ENCODE measurements around the gene PDE4B.
"Not testable (repeated sequence)": the region's sequence is repeated elsewhere in the genome, so short reads cannot be mapped to it uniquely, and the experiment has no call there.

PDE4B gene

DNA sequence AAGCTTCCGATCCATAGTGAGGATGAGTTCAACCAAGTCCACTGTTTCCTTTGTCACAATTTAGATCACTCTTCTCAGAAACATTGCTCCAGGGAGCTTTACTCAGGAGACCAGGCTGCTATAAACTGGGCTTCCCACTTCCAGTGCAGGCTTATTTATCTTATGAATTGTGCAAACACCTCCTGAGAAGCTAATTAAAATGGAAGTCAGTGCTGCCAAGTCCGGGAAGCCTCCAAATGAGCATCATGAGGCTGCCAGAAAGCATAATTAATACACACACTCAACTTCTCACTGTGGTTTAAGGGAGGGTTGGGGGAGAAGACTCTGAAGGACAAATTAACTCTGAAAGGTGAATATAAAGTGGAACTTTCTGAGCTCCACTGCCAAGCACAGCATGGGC lies 596.2 kb downstream of the PDE4B start:
- DNase-seq (ENCODE audit: low spot score) = no peak

DNA sequence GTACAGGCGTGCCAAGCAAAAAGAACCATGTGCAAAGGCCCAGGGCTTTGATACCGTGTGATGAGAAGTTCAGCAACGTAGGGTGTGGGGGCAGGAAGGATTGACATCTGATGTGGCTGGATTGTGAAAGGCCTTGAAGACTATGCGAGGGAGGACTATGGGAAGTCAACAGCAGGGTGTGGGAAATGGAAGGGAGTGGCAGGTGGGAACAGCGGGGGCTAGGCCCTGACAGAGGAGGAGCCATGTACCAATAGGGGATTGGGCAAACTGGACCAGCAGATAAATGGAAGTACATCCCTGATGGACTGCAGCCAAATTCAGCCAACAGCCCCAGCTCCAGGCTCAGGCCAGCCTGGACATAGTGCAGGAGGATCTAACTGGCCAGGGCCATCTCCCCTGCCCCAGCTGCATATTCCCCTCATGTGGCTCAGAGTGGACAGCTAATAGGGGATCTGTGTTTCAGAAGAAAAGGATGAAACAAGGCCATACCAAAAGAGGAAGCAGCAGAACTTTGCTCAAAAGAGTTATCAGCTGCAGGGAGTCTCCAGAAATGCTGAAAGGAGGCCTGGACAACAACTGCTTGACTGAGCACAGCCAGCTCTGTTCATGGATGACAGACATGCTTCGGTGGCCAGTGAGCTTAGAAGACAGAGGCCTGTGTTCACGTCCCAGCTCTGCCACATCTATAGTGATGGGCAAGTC lies 601.0 kb downstream of the PDE4B start:
- DNase-seq (ENCODE audit: low spot score) = no peak

DNA sequence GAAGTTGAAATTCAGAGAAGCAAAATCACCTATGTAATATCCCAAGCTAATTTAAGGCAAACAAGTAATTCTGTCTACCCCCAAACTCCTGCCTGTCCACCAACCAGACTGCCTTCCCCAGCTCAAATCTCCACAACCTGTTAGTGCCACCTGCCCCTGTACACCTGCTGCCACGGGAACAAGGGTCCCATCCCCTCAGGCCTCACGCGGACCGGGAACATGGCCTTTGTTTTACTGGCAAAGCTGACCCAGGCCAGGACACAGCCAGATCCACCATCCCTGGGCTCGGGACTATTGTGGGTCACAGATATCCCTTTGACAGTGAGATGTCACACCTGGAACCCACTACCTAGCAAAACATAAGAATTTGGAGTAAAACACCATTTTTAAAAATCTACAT lies 601.9 kb downstream of the PDE4B start:
- DNase-seq (ENCODE audit: low spot score) = no peak

GRCh38 chr1:66395202-66396061 lies 602.7 kb downstream of the PDE4B start:
- no peak for DNase-seq (ENCODE audit: low spot score)

DNA sequence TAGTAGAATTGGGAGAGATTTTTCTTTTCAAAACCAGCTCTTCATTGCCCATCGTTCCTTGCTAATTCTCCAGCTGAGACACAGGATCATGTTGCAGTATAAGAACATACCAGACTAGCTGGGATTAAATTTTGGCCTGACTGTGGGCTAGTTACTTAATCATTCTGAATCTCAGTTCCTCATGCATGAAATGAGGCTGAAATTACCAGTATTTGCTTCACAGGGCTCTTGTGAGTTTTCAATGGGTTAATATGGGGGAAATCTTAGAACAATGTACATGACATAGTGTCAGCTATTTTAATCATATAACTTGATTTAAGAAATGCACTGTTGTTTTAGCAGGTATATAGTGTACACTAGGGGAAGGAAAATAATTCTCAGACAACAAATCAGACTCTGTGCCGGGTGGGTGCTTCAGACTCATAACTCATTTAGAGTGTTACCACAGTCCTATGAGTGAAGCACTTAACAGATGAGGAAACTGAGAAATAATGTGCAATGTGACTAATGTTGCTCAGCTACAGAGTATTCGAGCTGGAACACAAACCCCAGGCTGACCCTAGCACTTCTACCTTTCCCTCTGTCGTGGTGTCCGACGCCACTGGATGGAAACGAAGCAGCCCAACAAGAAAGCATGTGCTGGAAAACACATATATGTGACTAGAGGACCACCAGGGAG lies 603.7 kb downstream of the PDE4B start:
- DNase-seq (ENCODE audit: low spot score) = no peak

- DNase-seq (ENCODE audit: low spot score) = no peak
Observed at GRCh38 chr1:66397192-66397591, 604.5 kb downstream of the PDE4B start.

- DNase-seq (ENCODE audit: low spot score) = no peak
Observed at GRCh38 chr1:66399888-66400529, 607.3 kb downstream of the PDE4B start.

DNA sequence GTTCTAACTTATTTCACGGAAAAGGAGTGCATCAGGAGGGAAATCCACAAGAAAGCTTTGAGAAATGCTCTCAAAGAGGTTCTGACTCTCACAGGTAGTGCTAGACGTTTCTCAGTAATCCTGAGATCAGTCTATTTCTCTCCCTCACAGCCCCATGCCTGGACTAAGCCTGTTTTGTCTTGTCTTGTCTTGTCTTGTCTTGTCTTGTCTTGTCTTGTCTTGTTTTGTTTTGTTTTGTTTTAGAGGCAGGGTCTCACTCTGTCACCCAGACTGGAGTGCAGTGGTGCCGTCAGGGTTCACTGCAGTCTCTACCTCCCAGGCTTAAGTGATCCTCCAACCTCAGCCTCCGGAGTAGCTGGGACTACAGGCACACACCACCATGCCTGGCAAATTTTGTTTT lies 608.0 kb downstream of the PDE4B start:
- no peak for DNase-seq (ENCODE audit: low spot score)

DNA sequence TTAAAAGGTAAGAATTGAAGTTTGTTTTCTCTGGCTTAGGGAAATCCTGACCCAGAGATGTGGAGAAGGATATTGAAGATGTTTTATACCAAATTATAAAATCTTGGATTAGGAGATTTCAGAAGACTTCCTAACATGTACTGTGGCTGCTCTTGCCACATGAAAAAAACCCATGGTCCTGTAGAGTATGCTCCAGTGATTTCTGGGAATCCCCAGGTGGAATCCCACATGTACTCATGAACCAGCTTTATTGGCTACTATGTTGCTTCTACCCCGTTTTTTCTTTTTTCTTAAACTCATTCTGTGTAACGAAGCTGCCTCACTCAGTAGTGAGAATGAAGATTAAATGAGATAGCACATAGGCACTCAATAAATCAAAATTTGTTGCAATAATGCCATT lies 608.5 kb downstream of the PDE4B start:
- no peak for DNase-seq (ENCODE audit: low spot score)

DNA sequence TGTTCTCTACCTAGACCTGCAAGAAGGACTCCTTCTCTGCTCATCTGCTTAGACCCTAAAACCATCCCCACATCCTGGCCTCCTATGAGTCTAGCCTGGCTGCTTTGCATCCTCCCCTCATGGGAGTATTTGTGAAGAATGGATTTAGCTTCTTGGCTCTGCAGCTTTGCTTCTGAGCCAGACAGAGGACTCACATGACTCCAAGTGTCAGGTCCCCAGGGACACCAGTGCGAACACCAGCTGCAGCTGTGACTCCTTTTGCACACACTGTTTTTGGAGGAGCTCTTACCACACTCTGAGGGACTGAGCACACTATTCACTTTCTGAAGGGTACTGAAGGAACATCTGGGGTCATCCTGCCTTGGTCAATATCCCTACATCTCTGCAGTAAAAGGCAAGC lies 609.5 kb downstream of the PDE4B start:
- no peak for DNase-seq (ENCODE audit: low spot score)

DNA sequence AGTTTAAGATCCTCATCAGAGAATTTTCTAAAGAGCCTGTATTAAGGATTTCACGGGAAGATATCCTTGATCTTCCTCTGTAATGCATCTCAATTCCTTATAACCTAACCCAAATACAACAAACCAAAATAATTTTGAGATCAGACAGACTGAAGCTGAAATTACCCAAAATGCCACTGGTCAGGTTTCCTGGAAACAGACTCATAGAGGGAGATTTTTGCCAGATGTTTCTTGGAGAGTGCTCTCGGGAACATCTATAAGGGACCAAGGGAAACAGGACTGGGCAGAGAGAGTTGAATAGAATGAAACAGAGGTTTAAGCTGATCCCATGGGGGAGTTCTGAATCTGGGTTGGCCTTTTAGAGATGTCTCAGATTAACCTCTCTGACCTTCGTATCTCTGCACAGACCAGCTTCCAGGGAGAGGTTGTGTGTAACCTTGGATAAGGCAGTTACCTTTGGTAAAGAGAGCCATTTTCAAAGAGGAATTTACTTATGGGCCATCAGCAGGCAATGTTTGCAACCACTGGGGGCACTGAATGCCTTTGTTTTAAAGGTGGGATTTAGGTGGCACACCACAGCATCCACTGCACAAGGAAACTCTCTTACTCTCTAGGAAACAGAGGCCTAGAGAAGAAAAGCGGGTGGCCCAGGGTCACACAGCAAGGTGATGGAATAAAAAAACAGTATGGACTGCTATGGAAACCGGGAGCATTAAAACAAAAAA lies 610.5 kb downstream of the PDE4B start:
- no peak for DNase-seq (ENCODE audit: low spot score)

- DNase-seq (ENCODE audit: low spot score) = no peak
Observed at GRCh38 chr1:66405061-66405460, 612.4 kb downstream of the PDE4B start.

GRCh38 chr1:66411449-66411848 lies 618.8 kb downstream of the PDE4B start:
- peak; percentile 7 for DNase-seq (ENCODE audit: low spot score)

GRCh38 chr1:66412704-66413103 lies 620.0 kb downstream of the PDE4B start:
- no peak for DNase-seq (ENCODE audit: low spot score)

DNA sequence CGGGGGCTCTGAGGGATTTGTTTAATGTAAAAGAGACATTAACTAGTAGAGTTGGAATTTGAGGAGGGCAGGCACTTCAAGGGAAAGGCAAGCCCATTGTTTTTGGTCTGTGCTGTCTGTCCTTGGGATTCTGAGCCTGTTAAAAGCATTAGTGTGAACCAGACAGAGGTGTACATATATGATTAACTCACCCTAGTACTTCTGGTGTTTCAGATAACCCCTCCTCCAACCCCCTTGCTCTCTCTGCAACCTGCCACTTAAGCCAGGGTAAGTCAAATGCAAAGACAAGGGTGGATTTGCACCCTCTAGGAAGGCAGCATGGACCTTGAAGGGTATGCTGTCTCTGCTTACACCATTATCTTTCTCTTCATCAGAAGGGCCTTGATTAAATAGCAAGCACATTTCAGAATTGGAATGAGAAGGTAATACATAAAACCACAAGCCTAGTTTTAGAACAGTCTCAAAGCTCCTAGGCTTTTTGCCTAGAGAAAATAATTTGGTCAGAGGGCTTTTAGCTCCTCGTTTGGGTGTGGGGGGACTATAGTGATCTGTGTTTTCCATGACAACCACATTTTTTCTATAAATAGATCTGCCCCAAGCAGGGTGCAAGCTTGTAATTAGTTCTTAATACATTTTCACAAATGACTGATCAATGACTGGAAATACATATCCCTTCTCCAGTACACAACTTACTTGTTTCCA lies 620.6 kb downstream of the PDE4B start:
- DNase-seq (ENCODE audit: low spot score) = no peak

- no peak for DNase-seq (ENCODE audit: low spot score)
Observed at GRCh38 chr1:66413838-66414175, 621.1 kb downstream of the PDE4B start.

DNA sequence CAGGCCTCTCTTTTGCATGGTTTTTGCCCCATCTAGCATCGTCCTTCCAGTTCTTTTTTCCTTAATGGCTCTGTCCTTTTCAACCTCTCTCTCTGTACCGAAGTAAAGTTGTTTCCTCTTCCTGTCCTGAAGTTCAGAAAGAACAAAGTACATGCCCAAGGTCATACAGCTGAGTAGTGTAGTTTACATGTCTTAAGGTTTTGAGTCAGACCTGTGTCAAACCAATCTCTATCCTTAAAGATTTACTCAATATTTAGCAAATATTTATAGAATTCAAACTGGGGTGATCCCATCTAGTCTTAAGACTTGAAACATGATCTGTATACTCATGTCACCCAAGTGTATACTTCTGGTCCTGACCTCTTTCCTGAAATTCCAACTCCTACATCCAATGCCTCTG lies 622.6 kb downstream of the PDE4B start:
- no peak for DNase-seq (ENCODE audit: low spot score)

- DNase-seq (ENCODE audit: low spot score) = no peak
Observed at GRCh38 chr1:66415866-66416265, 623.2 kb downstream of the PDE4B start.

DNA sequence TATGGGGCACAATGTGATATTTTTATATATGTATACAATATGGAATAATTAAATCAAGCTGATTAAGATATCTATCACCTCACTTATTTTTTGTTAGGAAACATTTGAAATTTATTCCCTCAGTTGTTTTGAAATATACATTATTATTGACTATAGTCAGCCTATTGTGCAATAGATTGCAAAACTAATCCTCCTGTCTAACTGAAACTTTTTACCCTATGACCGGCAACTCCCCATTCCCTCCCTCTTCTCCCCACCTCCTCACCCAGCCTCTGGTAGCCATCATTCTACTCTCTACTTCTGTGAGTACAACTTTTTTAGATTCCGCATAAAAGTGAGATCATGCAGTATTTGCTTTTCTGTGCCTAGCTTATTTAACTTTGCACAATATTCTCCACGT lies 623.6 kb downstream of the PDE4B start:
- no peak for DNase-seq (ENCODE audit: low spot score)

DNA sequence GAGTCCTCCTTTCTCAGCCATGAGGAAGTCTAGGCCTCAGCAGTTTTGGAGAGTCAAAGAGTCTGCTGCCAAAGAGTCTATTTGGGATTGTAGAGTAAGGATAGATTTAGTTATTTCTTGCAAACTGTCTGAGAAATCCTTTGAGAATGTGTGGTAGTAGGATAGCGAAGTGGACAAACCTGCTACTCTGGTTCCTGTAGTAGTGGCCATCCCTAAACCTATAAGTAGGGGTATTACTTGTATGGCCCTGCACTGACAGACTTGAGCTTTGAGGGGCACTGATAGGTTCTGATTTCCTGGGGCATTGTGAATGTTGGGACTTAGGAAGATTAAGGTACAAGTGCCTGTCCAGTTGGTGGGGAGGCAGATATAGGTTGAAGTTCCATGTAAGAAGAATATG lies 625.3 kb downstream of the PDE4B start:
- no peak for DNase-seq (ENCODE audit: low spot score)

GRCh38 chr1:66420171-66420570 lies 627.5 kb downstream of the PDE4B start:
- DNase-seq (ENCODE audit: low spot score) = not testable (repeated sequence)

All from CD4-positive, alpha-beta T cell treated with Interleukin-2 at 100 ng/mL for 4 hours (primary cell).